ENCODE data around the gene RBM4B. TPM values are rescaled to one million over a fixed set of nuclear protein-coding genes. Genes with fewer than 3 reads are reported as not detected.

Gene RBM4B
- total RNA-seq, 2 donors from 2014 or later, result 14.8 to 16.7 TPM

- Mint-ChIP-seq H3K9me3 (no peaks in the 10 kb centered on the region), H3K27me3 (no peaks in the 10 kb centered on the region), H3K4me3 (no peak overlapping the region), H3K36me3 (no peaks in the 10 kb centered on the region), H3K27ac (no peak overlapping the region), H3K4me1 (ENCODE audit: low read depth in 2 of 2) (peaks cover 0 to 3% of the 10 kb centered on the region in 2 donors)
- DNase-seq (ENCODE audit: low spot score) (no peak), ATAC-seq (no peak)
Measured at GRCh38 chr11:66687831-66688281, 10.2 kb upstream of the RBM4B start.

DNA sequence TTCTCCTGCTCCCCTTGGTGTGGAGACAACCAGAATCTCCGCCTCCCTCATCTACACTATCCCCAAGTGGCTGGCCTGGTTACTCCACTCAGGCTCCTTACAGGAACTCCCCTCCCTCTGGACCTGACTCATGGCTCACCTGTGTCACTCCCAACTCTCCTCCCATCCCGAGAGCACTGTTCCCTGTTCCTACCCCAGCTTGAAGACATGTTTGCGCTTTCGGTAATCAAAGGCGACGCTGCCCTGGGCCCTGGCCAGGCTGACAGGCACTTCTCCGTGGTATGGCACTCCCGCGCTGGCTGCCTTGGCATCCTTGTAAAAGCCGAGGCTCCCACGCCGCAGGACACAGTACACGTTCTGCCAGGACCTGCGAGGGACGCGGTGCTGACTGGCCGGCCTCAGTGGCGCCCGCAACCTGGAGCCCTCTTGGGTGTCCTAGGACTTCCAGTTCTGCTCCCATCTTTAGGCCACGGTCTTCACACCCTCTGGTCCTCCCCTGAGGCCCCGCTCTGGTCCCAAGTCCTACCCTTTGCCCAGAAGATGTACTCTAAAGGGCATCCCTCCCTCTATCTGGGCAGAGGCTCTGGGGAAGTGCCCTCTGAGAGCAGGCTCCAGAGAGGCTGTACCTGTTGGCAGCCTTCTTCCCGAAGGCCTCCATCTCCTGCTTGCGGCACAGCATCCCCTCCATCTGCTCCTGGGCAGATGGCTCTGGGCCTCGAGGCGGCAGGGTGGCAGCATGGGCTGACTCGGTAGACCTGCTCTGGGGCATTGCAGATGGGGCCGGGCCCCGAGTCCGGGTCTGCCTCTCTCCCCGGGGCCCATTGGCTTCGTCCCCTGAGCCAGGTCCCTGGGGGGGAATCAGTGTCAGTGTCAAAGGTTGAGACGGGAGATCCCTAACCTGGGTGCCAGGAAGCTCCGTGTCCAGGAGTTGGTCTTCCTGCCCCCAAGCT lies 9.4 kb upstream of the RBM4B start:
- H3K27ac Mint-ChIP-seq, result no peak overlapping the region
- DNase-seq (ENCODE audit: low spot score) (no peak), ATAC-seq (no peak)

DNA sequence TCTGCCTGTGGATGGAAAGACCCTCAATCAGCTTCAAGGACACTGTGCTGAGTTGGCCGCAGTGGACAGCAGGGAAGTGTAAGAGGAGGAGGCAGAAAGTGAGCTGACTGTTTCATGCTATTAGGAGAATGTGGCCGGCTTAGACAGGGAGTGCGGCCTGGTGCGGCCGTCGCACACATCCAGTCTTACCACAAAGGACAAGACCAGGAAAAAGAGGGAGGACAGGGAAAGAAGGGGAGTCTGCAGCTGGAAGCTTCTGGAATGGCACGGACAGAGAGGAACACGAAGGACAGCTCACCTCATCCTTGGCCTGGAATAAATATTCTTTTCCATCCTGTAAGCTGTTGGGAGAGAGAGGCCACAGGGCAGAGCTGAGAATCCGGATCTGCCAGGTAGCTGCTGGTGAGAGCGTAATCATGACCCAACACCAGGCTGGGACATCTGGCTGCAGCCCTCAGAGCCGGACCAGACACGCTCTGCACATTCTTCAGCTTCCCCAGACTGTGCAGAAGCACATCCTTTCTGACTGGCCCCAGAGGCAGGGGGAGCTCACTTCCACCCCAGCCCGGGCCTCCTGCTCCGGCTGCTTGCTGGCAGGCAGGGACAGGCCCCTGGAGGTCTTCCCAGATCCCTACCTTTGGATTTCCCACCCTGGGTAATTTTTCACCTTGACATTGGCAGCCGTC lies 8.6 kb upstream of the RBM4B start:
- Mint-ChIP-seq H3K36me3 (no peaks in the 10 kb centered on the region), H3K4me1 (ENCODE audit: low read depth in 2 of 2) (peaks cover 0 to 3% of the 10 kb centered on the region in 2 donors), H3K27ac (no peak overlapping the region), H3K4me3 (no peak overlapping the region), H3K27me3 (no peaks in the 10 kb centered on the region), H3K9me3 (no peaks in the 10 kb centered on the region)
- no peak for DNase-seq (ENCODE audit: low spot score)
- ATAC-seq, result no peak

More for the DNA sequence above, 9.4 kb upstream of the RBM4B start:
- Mint-ChIP-seq H3K4me3 (no peak overlapping the region), H3K4me1 (ENCODE audit: low read depth in 2 of 2) (peaks cover 0 to 3% of the 10 kb centered on the region in 2 donors), H3K9me3 (no peaks in the 10 kb centered on the region), H3K27me3 (no peaks in the 10 kb centered on the region), H3K36me3 (no peaks in the 10 kb centered on the region)

DNA sequence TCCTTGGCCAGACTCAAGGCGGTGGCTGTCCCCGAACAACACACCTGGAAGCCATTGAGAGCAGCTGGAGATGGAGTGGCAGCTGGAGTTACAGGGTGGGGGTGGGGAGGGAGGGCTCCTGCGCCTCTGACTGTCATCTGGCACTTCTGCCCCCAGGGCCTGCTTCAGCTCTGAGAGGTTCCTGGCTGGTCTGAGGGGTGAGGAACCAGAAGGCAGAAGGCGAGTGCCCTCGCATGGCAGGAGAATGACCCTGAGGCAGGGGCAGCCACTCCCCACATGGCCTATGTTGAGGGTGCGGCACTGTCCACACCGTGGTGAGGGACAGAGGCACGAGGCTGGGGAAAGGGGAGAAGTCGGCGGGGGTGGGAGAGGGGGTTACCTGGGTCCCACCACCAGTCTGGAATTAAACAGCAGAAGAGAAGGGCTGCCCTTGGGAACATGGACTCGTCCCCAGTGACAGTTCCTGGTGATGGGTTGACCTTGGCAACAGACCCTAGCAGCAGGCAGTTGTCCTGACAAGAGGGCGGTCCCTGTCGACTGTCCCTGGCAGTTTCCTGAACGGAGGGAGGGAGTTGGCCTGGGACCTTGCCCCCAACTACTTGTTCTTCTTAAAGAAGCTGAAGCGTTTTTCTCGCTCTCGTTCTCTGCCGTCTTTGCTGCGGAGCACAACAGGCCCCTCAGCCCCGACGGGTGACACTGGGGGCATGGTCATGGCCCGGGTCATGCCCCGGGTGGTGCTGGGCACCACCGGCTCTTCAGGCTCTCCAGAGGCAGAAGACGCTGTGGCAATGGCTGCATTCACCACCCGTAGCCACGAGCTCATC lies 7.8 kb upstream of the RBM4B start:
- Mint-ChIP-seq H3K9me3 (no peaks in the 10 kb centered on the region), H3K27ac (no peak overlapping the region), H3K4me1 (ENCODE audit: low read depth in 2 of 2) (peaks cover 0 to 3% of the 10 kb centered on the region in 2 donors), H3K36me3 (no peaks in the 10 kb centered on the region), H3K27me3 (no peaks in the 10 kb centered on the region), H3K4me3 (no peak overlapping the region)
- ATAC-seq (no peak), DNase-seq (ENCODE audit: low spot score) (no peak)

- H3K36me3 Mint-ChIP-seq, result no peaks in the 10 kb centered on the region
- H3K27me3 Mint-ChIP-seq, result no peaks in the 10 kb centered on the region
- no peak overlapping the region for H3K27ac Mint-ChIP-seq
- peaks cover 0 to 3% of the 10 kb centered on the region in 2 donors for H3K4me1 Mint-ChIP-seq (ENCODE audit: low read depth in 2 of 2)
- no peak overlapping the region for H3K4me3 Mint-ChIP-seq
- H3K9me3 Mint-ChIP-seq, result no peaks in the 10 kb centered on the region
- DNase-seq (ENCODE audit: low spot score) (no peak), ATAC-seq (no peak)
Measured at GRCh38 chr11:66684635-66685034, 6.9 kb upstream of the RBM4B start.

- Mint-ChIP-seq H3K4me3 (no peak overlapping the region), H3K36me3 (no peaks in the 10 kb centered on the region), H3K9me3 (no peaks in the 10 kb centered on the region), H3K27me3 (no peaks in the 10 kb centered on the region), H3K27ac (no peak overlapping the region), H3K4me1 (ENCODE audit: low read depth in 2 of 2) (peaks cover 0 to 3% of the 10 kb centered on the region in 2 donors)
- DNase-seq (ENCODE audit: low spot score) (no peak), ATAC-seq (no peak)
Measured at GRCh38 chr11:66683877-66684276, 6.2 kb upstream of the RBM4B start.

- H3K27ac Mint-ChIP-seq, result no peak overlapping the region
- no peaks in the 10 kb centered on the region for H3K9me3 Mint-ChIP-seq
- ATAC-seq (no peak), DNase-seq (ENCODE audit: low spot score) (no peak)
- H3K4me3 Mint-ChIP-seq, result no peak overlapping the region
- peaks cover 22 to 24% of the 10 kb centered on the region in 2 donors for H3K4me1 Mint-ChIP-seq (ENCODE audit: low read depth in 2 of 2)
- peaks cover 4% of the 10 kb centered on the region for H3K36me3 Mint-ChIP-seq
- no peaks in the 10 kb centered on the region for H3K27me3 Mint-ChIP-seq
Measured at GRCh38 chr11:66680966-66681645, 3.4 kb upstream of the RBM4B start.

GRCh38 chr11:66676931-66677598 lies 622 bp downstream of the RBM4B start:
- Mint-ChIP-seq H3K9me3 (no peaks in the 10 kb centered on the region), H3K4me1 (ENCODE audit: low read depth in 2 of 2) (peaks cover 29 to 37% of the 10 kb centered on the region in 2 donors), H3K27me3 (no peaks in the 10 kb centered on the region), H3K36me3 (peaks cover 6% of the 10 kb centered on the region), H3K27ac (peak overlapping the region; percentile 90 to 94), H3K4me3 (peak overlapping the region; percentile 97)
- DNase-seq (ENCODE audit: low spot score), result no peak
- no peak for ATAC-seq

DNA sequence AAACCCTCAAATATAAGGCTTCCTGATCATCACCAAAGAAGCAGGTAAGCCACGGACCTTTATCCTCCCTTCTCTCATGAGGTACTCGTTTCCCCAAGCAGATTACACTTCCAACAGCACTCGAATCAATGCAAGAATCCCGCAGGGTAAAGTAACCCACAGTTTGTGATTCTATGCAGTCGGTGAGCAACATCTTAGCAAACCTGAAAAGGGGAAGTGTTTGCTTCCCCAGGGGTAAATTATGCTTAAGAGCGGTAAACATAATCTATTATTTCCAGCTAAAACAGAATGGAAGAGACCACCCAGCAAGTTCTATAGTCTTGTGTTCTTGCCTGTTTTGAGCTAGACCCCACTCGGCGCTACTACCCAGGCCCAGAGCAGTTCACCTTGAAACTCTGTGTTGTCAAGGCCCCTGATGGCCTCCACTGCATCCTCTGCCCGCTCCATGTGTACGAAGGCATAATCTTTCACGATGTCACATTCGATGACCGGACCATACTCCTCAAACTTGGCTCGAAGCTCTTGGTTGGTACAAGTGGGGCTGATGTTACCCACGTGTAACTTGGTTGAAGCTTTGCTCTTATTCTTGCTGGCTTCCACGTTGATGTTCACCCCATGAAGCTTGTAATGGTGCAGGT lies 1.3 kb downstream of the RBM4B start:
- DNase-seq (ENCODE audit: low spot score) (no peak), ATAC-seq (no peak)
- Mint-ChIP-seq H3K36me3 (peaks cover 6% of the 10 kb centered on the region), H3K9me3 (no peaks in the 10 kb centered on the region), H3K4me3 (peak overlapping the region; percentile 97), H3K4me1 (ENCODE audit: low read depth in 2 of 2) (peaks cover 29 to 37% of the 10 kb centered on the region in 2 donors), H3K27ac (peak overlapping the region; percentile 90 to 94), H3K27me3 (no peaks in the 10 kb centered on the region)

DNA sequence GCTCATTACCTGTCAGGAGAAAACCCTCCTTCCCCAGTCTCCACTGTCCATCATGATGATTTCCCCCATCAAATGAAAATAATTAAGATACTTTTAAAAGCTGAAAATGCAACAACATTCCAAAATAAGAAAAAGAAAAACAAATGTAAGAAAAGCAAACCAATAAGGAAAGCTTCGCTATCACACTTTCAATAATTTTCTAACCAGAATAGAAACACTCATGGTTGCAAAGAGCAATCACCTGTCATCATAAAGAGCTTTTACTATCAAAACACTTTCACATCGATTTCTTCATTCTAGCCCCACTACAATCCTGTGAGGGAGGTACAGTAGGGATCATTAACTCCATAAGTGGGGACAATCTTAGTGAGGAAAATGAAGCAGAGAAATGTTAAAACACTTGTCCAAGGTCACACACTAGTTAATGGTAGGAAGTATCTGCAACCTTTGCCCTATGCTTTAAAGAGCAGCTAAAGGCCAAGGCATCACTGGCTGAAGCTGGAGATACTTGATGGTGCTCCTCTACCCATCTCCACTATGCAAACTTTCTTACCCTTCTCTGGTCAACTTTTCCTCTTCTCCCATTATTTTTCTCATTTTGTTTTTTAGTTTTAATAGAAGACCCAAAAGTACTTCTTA lies 2.6 kb downstream of the RBM4B start:
- Mint-ChIP-seq H3K27ac (no peak overlapping the region), H3K4me3 (peak overlapping the region; percentile 11), H3K4me1 (ENCODE audit: low read depth in 2 of 2) (peaks cover 32 to 37% of the 10 kb centered on the region in 2 donors), H3K9me3 (no peaks in the 10 kb centered on the region), H3K27me3 (no peaks in the 10 kb centered on the region), H3K36me3 (peaks cover 6% of the 10 kb centered on the region)
- ATAC-seq (no peak), DNase-seq (ENCODE audit: low spot score) (no peak)

GRCh38 chr11:66670816-66671215 lies 6.9 kb downstream of the RBM4B start:
- no peak overlapping the region for H3K4me3 Mint-ChIP-seq
- H3K36me3 Mint-ChIP-seq, result peaks cover 12% of the 10 kb centered on the region
- DNase-seq (ENCODE audit: low spot score), result no peak
- H3K27me3 Mint-ChIP-seq, result no peaks in the 10 kb centered on the region
- peaks cover 18 to 24% of the 10 kb centered on the region in 2 donors for H3K4me1 Mint-ChIP-seq (ENCODE audit: low read depth in 2 of 2)
- H3K9me3 Mint-ChIP-seq, result no peaks in the 10 kb centered on the region
- H3K27ac Mint-ChIP-seq, result no peak overlapping the region
- no peak for ATAC-seq

GRCh38 chr11:66665369-66665768 lies 12.3 kb downstream of the RBM4B start:
- Mint-ChIP-seq H3K27ac (peak overlapping the region in 1 of 2 donors; percentile 6), H3K27me3 (no peaks in the 10 kb centered on the region), H3K36me3 (peaks cover 17% of the 10 kb centered on the region), H3K9me3 (no peaks in the 10 kb centered on the region), H3K4me1 (ENCODE audit: low read depth in 2 of 2) (peaks cover 8 to 17% of the 10 kb centered on the region in 2 donors), H3K4me3 (no peak overlapping the region)
- DNase-seq (ENCODE audit: low spot score) (no peak), ATAC-seq (no peak)

Measured in natural killer cell treated with Interleukin-12 subunit alpha and Interleukin-12 subunit beta and Interleukin-15 and Interleukin-18, amount 100 ng/mL, for 72 hours (primary cell).